GM18505 (cell line): Measurements from ENCODE around the gene FREY1.
A peak's percentile ranks its signal among the peaks of the same experiment; 100 is the strongest.

Source experiments
- ATAC-seq: cut with Tn5 transposase; IDR thresholded peaks from one replicate; pipeline ENCODE4 v1.9.1; 2021; ENCODE audit not compliant: unreplicated experiment
- POLR2A ChIP-seq: IDR thresholded peaks from 4 replicates; pipeline ENCODE4 v1.6.1; 2011; ENCODE audit warnings: borderline replicate concordance; ENCODE audit not compliant: insufficient read depth, insufficient read length; ENCODE audit errors: extremely low read depth

FREY1 gene

DNA sequence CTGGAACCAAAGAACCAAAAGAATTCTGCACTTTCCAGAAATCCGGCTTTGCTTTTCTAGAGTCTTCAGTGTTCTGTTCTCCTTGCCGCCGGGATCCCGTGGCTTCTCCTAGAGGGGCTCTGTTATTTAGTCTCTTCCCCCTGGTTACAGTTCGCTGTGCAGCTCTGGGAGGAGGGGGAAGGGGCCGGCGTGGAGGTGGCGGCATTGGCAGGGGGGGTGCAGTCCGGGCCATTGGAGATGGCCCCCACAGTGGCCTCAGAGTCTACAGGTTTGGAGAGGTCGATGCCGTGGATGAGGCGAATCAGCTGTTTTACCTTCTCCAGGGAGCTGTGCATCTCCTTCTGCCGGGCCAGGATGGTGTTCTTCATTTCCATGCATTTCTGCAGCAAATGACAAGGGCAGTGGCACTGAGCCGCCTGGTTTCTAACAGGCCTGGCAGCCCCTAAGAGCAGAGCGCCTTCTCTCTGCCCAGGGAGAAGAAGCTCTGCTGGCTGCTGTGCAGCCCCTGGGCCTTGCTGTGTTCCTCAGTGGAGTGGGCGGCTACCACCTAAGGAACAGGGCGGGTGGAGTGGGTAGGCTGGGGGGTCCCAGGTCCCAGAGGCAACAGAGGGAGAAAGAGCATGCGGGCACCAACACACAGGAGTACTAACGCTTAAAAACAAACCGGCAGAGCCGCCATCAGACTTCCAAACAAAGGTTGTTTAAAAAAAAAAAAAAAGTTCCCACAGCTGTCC lies 26.9 kb upstream of the FREY1 start:
- no peak for ATAC-seq
- no peak for TF ChIP-seq POLR2A

DNA sequence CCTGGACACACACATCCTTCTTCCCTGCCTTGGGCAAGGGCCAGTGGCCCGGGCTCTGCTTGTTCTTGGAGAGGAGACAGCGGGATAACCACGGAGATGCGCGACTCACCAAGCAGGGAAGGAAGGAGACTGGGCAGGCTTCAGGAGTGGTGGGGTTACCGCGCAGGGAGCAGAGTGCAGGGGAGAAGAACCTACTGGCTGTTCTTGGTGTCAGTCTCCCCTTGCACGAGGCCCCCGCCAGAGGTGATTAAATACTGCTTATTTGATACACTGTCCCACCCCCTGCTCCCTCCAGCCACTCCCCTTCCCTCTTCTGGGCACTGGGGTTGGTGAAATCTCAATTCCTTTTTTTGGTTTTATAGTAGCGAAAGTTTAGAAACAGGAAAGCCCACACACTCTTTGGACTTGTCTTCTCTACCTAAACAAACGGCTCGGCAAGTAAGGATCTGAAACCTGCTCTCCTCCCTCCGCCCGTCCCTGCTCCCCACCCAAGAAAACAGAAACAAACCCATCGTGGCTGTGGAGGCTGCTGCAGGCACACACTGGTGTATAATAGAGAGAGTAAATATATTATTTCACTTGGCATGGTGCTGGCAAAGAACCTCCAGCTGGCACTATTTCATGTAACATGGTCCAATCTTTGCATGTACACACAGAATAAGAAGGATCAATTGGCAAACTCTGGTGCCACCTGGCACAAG lies 26.2 kb upstream of the FREY1 start:
- no peak for TF ChIP-seq POLR2A
- ATAC-seq: no peak

DNA sequence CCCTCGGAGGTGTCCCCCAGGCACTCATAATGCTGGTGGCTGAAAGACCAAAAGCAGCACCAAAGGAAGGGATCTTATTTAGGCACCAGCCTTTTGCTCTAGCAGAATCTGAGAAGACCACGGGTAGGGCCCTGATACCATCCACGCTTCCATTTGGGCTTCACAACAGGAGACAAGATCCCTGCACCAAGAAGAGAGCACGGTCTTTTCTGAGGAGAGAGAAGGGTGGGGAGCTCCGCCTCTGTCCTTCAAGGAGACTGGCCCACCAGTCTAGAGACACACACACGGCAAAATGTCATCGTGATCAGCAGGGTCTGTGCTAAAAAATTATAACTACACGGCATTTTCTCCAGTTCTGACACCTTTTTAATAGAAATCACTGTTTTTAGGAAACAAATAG lies 25.1 kb upstream of the FREY1 start:
- ATAC-seq: no peak
- TF ChIP-seq POLR2A: no peak

DNA sequence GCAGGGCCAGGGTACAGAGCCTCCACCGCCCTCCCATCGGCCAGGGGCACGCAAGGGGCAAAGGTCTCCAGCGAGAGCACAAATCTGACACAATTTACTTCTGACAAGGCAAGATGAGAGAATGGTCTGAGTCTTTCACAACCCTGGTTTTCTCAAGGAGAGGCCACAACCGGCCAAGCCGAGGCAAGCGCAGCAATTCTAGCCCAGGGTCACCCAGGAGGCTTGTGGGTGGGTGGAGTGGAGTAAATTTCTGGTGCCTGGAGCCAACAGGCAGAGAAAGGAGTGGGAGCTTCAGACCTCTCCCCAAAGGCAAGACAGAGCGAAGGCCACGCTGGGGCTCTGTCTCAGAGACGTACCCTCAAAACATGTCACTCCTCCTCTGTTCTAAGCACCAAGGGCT lies 24.7 kb upstream of the FREY1 start:
- TF ChIP-seq POLR2A: no peak
- ATAC-seq: no peak

DNA sequence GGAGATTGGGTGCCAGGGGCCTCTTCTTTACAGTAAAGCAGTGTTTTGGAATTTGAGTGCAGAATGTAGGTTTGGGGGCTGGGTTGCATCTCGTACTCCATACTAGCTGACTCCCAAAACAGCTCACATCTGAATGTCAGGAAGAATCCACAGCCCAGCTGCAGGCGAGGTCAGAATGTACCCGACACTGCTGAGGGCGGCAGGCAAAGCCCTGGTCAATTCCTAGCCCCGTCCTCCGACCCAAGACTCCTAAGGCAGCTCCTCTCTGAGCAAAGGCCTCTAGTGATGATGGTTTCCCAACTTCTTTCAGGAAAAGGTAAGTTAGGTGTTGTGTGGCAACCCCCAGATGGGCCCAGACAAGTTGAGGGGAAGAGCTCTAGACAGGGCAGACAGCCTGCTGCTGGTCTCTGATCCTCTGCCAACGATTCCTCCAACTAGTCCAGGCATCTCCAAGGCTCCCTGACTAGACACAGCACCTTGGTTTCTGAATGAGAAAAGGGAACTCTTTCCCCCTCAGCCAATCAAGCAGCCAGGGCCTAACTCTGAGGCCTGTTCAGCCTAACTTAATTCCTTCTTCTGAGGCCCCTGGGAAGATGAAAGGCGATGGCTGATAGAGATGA lies 24.0 kb upstream of the FREY1 start:
- no peak for TF ChIP-seq POLR2A
- ATAC-seq: no peak

DNA sequence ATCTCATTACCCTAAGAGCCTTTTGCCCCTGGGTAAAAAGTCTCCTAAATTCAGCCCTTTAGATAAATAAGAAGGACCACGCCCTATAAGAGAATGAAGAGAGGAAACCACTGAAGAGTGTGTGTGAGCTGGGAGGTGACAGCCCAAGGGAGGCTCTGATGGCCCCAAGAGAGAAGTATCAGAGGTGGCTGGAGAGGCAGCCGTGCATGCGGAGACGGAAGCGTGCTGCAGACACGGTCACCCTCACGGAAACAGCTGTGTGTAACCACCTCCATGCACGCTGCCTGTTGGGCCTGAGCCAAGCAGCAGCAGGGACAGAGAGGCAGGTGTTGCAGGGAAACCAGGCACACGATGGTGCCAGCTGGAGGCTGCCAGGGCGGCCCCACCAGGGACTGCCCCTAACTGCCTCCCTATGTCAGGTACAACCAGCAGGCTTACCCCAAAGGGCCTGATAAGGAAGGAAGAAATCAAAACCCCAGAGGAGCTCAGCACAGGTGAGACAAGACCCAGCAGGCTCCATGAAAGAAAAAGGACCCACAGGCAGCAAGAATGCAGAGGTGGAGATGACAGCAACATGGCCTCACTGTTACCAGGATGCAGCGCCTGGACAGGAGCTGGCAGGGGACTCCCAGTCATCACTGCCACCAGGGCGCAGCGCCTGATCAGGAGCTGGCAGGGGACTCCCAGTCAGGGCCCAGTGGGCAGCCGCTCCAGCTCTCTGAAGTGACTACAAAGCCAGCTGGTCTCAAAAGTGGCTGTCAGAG lies 23.1 kb upstream of the FREY1 start:
- peak; percentile 86 for ATAC-seq
- no peak for TF ChIP-seq POLR2A

DNA sequence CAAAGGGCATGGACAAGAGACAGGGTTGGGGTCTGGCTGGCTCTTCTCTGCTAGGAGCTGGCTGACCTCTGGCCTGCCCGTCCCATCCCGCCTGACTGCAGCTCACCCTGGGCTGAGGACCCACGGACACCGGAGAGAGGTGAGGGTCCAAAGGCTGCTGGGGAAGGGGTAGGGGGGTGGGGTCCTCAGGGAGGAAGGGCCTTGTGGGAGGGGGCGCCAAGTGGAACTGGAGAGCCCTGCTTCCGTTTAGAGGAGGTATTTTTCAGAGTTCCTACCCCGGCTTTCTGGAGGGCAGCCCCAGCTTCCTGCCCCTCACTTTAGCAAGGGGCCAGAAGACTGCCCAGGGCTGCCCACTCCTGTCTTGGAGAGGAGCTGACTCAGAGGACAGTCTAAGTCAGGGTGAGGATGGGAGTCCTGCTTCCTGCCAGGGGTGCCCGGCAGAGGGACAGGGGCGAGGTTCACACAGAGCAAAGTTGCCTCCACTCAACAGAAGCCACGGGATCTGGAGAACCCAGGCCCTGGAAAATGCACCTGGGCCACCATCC lies 22.5 kb upstream of the FREY1 start:
- peak; percentile 13 for ATAC-seq
- TF ChIP-seq POLR2A: no peak

DNA sequence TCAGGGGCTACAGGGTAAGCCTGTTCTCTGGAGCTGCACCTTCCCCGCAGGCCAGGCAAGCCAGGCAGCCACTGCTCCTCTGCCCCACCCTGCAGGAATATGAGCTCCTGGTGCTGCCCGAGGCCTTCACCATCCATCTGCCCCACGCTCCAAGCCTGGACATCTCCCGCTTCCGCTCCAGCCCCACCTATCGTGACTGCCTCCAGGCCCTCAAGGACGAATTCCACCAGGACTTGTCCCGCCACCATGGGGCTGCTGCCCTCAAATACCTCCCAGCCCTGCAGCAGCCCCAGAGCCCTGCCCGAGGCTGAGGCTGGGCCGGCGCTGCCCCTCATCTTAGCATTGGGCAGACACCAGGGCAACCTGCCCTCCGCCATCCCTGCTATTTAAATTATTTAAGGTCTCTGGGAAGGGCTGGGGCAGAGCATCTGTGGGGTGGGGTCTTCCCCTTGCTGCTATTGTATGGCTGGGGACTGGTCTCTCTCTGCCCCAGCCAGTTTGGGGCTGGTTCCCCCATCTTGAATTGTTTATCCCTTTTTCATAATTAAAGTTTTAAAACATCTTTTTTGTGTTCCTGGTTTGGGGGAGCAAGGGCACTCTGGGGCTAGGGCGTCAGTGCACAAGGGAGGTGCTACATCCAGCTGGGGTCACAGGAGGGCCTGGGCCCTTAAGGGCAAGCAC lies 21.6 kb upstream of the FREY1 start:
- no peak for ATAC-seq
- no peak for TF ChIP-seq POLR2A

DNA sequence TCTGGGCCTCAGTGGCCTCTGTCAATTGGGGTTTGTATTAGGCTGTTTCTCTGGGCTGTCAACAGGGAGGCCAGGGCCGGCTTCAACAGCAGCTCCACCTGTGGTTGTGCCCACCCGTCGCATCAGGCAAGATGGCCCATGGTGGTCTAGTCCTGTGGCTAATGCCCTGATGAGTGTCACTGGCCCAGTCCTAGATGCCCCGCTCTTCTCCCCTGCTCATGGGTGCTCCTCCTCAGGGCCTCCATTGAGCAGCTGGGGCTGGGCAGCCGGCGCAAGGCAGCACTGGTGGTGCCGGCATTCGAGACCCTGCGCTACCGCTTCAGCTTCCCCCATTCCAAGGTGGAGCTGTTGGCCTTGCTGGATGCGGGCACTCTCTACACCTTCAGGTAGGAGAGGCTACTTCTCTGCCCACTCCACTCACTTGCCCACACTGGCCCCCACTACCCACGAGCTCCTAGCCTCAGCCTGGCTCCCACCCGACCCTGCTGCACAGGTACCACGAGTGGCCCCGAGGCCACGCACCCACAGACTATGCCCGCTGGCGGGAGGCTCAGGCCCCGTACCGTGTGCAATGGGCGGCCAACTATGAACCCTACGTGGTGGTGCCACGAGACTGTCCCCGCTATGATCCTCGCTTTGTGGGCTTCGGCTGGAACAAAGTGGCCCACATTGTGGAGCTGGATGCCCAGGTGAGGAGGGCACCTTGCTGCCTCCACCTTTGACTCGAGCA lies 20.8 kb upstream of the FREY1 start:
- no peak for ATAC-seq
- TF ChIP-seq POLR2A: no peak

DNA sequence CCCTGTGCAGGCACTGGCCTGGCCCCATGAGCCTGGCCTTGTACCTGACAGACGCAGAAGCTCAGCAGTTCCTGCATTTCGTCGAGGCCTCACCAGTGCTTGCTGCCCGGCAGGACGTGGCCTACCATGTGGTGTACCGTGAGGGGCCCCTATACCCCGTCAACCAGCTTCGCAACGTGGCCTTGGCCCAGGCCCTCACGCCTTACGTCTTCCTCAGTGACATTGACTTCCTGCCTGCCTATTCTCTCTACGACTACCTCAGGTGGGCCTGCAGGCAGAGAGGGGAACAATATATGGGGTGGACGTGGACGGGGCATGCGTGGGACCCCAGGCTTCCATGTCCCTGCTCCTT lies 20.2 kb upstream of the FREY1 start:
- ATAC-seq: no peak
- no peak for TF ChIP-seq POLR2A

DNA sequence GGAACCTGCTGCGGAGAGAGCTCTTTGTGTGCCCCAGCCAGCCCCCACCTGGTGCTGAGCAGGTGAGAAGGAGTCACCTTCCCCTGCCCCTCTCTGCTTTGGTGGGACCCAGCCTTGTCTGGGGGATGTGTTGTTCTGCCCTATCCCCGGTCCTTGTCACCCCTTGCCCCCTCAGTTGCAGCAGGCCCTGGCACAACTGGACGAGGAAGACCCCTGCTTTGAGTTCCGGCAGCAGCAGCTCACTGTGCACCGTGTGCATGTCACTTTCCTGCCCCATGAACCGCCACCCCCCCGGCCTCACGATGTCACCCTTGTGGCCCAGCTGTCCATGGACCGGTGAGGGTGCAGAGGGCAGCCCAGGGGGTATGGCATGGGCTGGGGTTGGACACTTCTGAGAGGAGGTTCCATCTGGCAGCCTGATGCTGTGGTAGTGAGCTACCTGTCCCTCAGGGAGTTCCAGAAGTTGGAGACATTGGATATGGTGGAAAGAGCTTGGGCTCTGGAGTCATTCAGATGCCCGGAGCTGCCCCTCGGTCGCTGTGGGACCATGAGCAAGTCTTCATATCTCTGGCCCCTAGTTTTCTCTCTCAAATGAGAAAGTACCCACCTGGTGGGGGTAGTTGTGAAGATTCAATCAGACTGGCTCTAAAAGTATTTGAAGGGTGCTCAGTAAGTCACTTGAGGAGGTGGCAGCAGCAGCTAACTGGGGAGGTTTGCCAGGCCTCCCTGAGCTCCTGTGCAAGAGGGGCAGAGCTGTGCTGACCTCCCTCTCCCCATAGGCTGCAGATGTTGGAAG lies 19.7 kb upstream of the FREY1 start:
- no peak for TF ChIP-seq POLR2A

DNA sequence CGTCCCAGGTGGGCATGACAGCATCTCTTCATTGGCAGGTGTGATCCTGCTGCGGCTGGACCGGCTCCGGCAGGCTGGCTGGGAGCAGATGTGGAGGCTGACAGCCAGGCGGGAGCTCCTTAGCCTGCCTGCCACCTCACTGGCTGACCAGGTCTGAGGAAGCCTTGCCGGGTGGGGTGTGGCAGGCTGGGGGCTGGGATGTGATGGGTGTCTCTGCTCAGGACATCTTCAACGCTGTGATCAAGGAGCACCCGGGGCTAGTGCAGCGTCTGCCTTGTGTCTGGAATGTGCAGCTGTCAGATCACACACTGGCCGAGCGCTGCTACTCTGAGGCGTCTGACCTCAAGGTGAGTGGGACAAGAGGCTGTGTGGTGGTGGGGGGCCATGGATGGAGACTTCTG lies 18.9 kb upstream of the FREY1 start:
- ATAC-seq: no peak

More for the DNA sequence above, 19.7 kb upstream of the FREY1 start:
- ATAC-seq: no peak

DNA sequence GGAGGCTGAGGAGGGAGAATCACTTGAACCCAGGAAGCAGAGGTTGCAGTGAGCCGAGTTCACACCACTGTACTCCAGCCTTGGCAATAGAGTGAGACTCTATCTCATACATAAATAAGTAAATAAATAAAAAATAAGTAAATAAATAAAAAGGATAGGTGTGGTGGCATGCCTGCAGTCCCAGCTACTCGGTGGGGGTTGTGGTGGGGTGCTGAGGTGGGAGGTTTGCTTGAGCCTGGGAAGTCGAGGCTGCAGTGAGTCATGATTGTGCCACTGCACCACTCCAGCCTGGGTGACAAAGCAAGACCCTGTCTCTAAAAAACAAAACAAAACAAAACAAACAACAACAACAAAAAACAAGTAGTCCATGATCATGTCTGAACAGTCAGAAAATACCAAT lies 18.5 kb upstream of the FREY1 start:
- TF ChIP-seq POLR2A: no peak
- ATAC-seq: no peak

More for the DNA sequence above, 18.9 kb upstream of the FREY1 start:
- TF ChIP-seq POLR2A: no peak
